CD4-positive, alpha-beta T cell (primary cell): ENCODE data around the gene CCL25. TPM values are rescaled to one million over a fixed set of nuclear protein-coding genes. Genes with fewer than 3 reads are reported as not detected.

Source experiments
- ATAC-seq: fragments of 200-7000 bp; cut with Tn5 transposase; one replicate; pipeline ENCODE4 v1.10.0; 2022; ENCODE audit warnings: mild to moderate bottlenecking; ENCODE audit not compliant: poor library complexity
- CTCF ChIA-PET: fragments of 350-600 bp; sonication (Branson Sonifier 250); formaldehyde crosslinking; loops from one replicate; lab custom pipeline; 2021; ENCODE audit warnings: antibody characterized with exemption, inconsistent platforms; lab: Charles Lee
- POLR2A ChIA-PET: fragments of 350-600 bp; sonication (Branson Sonifier 250); formaldehyde crosslinking; loops from one replicate; lab custom pipeline; 2021; ENCODE audit warnings: antibody characterized with exemption, inconsistent platforms; lab: Charles Lee
- DNase-seq, 14 experiments: peaks; one replicate each; pipeline ENCODE4 v3.0.0-alpha.2; 2013 to 2020; ENCODE audit warnings: mixed read lengths in 2 of 14
- H3K27ac ChIP-seq, 2 donors: one replicate each; pipeline versions ENCODE4 v1.5.1 to v1.7.0; 2013; ENCODE audit warnings: low read length in 2 of 2, low read depth in 1 of 2, mild to moderate bottlenecking in 1 of 2
- H3K27me3 ChIP-seq, 2 experiments: 1 replicate in 1 of 2; 2 replicates in 1 of 2; pipeline versions ENCODE4 v1.6.1 to v1.7.0; 2013; ENCODE audit warnings: low read length in 2 of 2, control low read depth in 1 of 2, mild to moderate bottlenecking in 1 of 2, moderate library complexity in 1 of 2; ENCODE audit not compliant: insufficient read depth in 2 of 2, control insufficient read depth in 1 of 2
- H3K36me3 ChIP-seq: one replicate; pipeline ENCODE4 v1.6.1; 2013; ENCODE audit warnings: low read length, control low read depth; ENCODE audit not compliant: insufficient read depth
- H3K4me1 ChIP-seq: one replicate; pipeline ENCODE4 v1.6.1; 2013; ENCODE audit warnings: low read length, control low read depth; ENCODE audit not compliant: insufficient read depth
- H3K4me3 ChIP-seq: one replicate; pipeline ENCODE4 v1.5.1; 2013; ENCODE audit warnings: mild to moderate bottlenecking, low read length, moderate library complexity
- H3K9me3 ChIP-seq, 2 experiments: 1 replicate in 1 of 2; 2 replicates in 1 of 2; pipeline versions ENCODE4 v1.6.1 to v1.7.0; 2013; ENCODE audit warnings: low read length in 2 of 2, mild to moderate bottlenecking in 2 of 2, control low read depth in 1 of 2, moderate library complexity in 1 of 2; ENCODE audit not compliant: control insufficient read depth in 1 of 2, insufficient read depth in 1 of 2
- H3K27ac Mint-ChIP-seq: one replicate; pipeline ENCODE4 v1.8.0; 2020; ENCODE audit warnings: mixed read lengths
- H3K27me3 Mint-ChIP-seq: one replicate; pipeline ENCODE4 v1.8.0; 2021; ENCODE audit warnings: mixed read lengths
- H3K36me3 Mint-ChIP-seq: one replicate; pipeline ENCODE4 v1.8.0; 2021; ENCODE audit warnings: low read depth, mixed read lengths
- H3K4me1 Mint-ChIP-seq: one replicate; pipeline ENCODE4 v1.8.0; 2021; ENCODE audit warnings: low read depth, mixed read lengths
- H3K4me3 Mint-ChIP-seq: one replicate; pipeline ENCODE4 v1.8.0; 2020; ENCODE audit warnings: mild to moderate bottlenecking, mixed read lengths
- H3K9me3 Mint-ChIP-seq: one replicate; pipeline ENCODE4 v1.8.0; 2020; ENCODE audit warnings: mixed read lengths
- CTCF ChIP-seq: fragments of 200-600 bp; IDR thresholded peaks from one replicate; pipeline ENCODE4 v1.8.0; 2022; ENCODE audit warnings: antibody characterized with exemption, mild to moderate bottlenecking
- intact Hi-C, 2 experiments: fragments of 100-400 bp; cut with DNase I in 1 of 2; cut with micrococcal nuclease in 1 of 2; formaldehyde crosslinking; loops; one replicate each; pipeline versions ENCODE4 v1.15.1 to v1.9.0; 2023 to 2025; cut with DNase I, micrococcal nuclease
- total RNA-seq, 174 experiments: library from RNA in 2 of 174; stranded (reverse) in 2 of 174; gene quantifications; one replicate each; pipeline ENCODE4 v1.2.3 and lab custom pipeline; 2021 to 2026

The CCL25 gene
- total RNA-seq, 2 experiments from 2014 or later = not detected

- ChIA-PET CTCF (no interaction called here), POLR2A (no interaction called here)
- Mint-ChIP-seq H3K4me3 (no peak overlapping the region), H3K27me3 (no peaks in the 10 kb centered on the region), H3K4me1 (no peaks in the 10 kb centered on the region), H3K27ac (no peak overlapping the region), H3K36me3 (no peaks in the 10 kb centered on the region), H3K9me3 (no peaks in the 10 kb centered on the region)
- Histone ChIP-seq H3K9me3 (peaks cover 4 to 35% of the 10 kb centered on the region in 2 experiments), H3K27me3 (peaks cover 0 to 4% of the 10 kb centered on the region in 2 experiments), H3K4me3 (no peak overlapping the region), H3K27ac (no peak overlapping the region), H3K4me1 (no peaks in the 10 kb centered on the region), H3K36me3 (no peaks in the 10 kb centered on the region)
- no peak for TF ChIP-seq CTCF
- ATAC-seq = no peak
- intact Hi-C loops = no loop called here
- DNase-seq = no peak
Measured at GRCh38 chr19:8088752-8089663, 36.4 kb downstream of the CCL25 start.

- Mint-ChIP-seq H3K4me3 (no peak overlapping the region), H3K36me3 (no peaks in the 10 kb centered on the region), H3K9me3 (no peaks in the 10 kb centered on the region), H3K4me1 (no peaks in the 10 kb centered on the region), H3K27ac (no peak overlapping the region), H3K27me3 (no peaks in the 10 kb centered on the region)
- no peak overlapping the region for H3K27ac ChIP-seq
- POLR2A ChIA-PET = no interaction called here
- CTCF ChIA-PET = no interaction called here
- no peak for TF ChIP-seq CTCF
- H3K36me3 ChIP-seq = no peaks in the 10 kb centered on the region
- H3K4me3 ChIP-seq = no peak overlapping the region
- H3K27me3 ChIP-seq = peaks cover 0 to 4% of the 10 kb centered on the region in 2 experiments
- H3K9me3 ChIP-seq = peaks cover 11 to 44% of the 10 kb centered on the region in 2 experiments
- intact Hi-C loops = no loop called here
- no peaks in the 10 kb centered on the region for H3K4me1 ChIP-seq
- DNase-seq (no peak), ATAC-seq (no peak)
Measured at GRCh38 chr19:8089664-8090601, 37.4 kb downstream of the CCL25 start.

- Histone ChIP-seq H3K36me3 (no peaks in the 10 kb centered on the region), H3K27me3 (no peaks in the 10 kb centered on the region), H3K4me1 (no peaks in the 10 kb centered on the region), H3K9me3 (peaks cover 22 to 55% of the 10 kb centered on the region in 2 experiments), H3K27ac (no peak overlapping the region), H3K4me3 (no peak overlapping the region)
- Mint-ChIP-seq H3K27me3 (no peaks in the 10 kb centered on the region), H3K36me3 (no peaks in the 10 kb centered on the region), H3K27ac (no peak overlapping the region), H3K4me3 (no peak overlapping the region), H3K4me1 (no peaks in the 10 kb centered on the region), H3K9me3 (no peaks in the 10 kb centered on the region)
- intact Hi-C loops = no loop called here
- ChIA-PET POLR2A (no interaction called here), CTCF (no interaction called here)
- DNase-seq = no peak
- no peak for TF ChIP-seq CTCF
- no peak for ATAC-seq
Measured at GRCh38 chr19:8090950-8091349, 38.4 kb downstream of the CCL25 start.
